K562 (cell line): ENCODE results near the gene CCDC148.

Experiments
- CREB1 ChIP-seq, 2 experiments: sonication (generic) in 1 of 2; formaldehyde crosslinking in 1 of 2; IDR thresholded peaks; 2 replicates each; pipeline versions ENCODE4 v1.6.1 to v1.8.0; 2012 to 2022; ENCODE audit warnings: inconsistent platforms in 1 of 2, mild to moderate bottlenecking in 1 of 2, missing genetic modification reagents in 1 of 2, moderate library complexity in 1 of 2
- DMBX1 ChIP-seq: fragments of 250-450 bp; sonication (Bioruptor Pico); IDR thresholded peaks from 2 replicates; pipeline ENCODE4 v1.8.0; 2022; ENCODE audit warnings: inconsistent platforms, mild to moderate bottlenecking, moderate library complexity, borderline replicate concordance
- ETV5 ChIP-seq: sonication (generic); formaldehyde crosslinking; IDR thresholded peaks from 2 replicates; pipeline ENCODE4 v1.4.0; 2020; ENCODE audit warnings: low read depth, mild to moderate bottlenecking, missing genetic modification reagents
- JUNB ChIP-seq: fragments of 450-650 bp; formaldehyde crosslinking; conservative IDR thresholded peaks from 2 replicates; pipeline ENCODE4 v1.4.0; 2020; ENCODE audit warnings: mild to moderate bottlenecking
- JUND ChIP-seq, 2 experiments: IDR thresholded peaks; 2 replicates in 1 of 2; 3 replicates in 1 of 2; pipeline ENCODE4 v1.6.1; 2011; ENCODE audit warnings: borderline replicate concordance in 2 of 2, low read depth in 2 of 2, low read length in 2 of 2, improper control_type of control experiment in 1 of 2, missing biosample characterization in 1 of 2, missing genetic modification characterization in 1 of 2, missing genetic modification reagents in 1 of 2
- NFATC3 ChIP-seq: fragments of 450-650 bp; IDR thresholded peaks from 2 replicates; pipeline ENCODE4 v1.6.1; 2017; ENCODE audit warnings: mild to moderate bottlenecking
- STAG1 ChIP-seq: sonication (generic); formaldehyde crosslinking; IDR thresholded peaks from 2 replicates; pipeline ENCODE4 v1.5.0; 2020; ENCODE audit warnings: missing genetic modification reagents, borderline replicate concordance
- TAF1 ChIP-seq: IDR thresholded peaks from 2 replicates; pipeline ENCODE4 v1.6.1; 2011; ENCODE audit warnings: mild to moderate bottlenecking, low read length, moderate library complexity; ENCODE audit not compliant: insufficient read depth, control insufficient read depth, severe bottlenecking; ENCODE audit errors: extremely low read depth
- TF ChIP-seq, protein P1 (sequence below): sonication (generic); formaldehyde crosslinking; IDR thresholded peaks from 2 replicates; pipeline ENCODE4 v1.9.0; 2022; ENCODE audit warnings: mild to moderate bottlenecking, missing genetic modification reagents
- TF ChIP-seq, protein P2 (sequence below), 3 experiments: IDR thresholded peaks in 2 of 3; conservative IDR thresholded peaks in 1 of 3; 2 replicates each; pipeline ENCODE4 v1.5.1; 2011 to 2012; ENCODE audit warnings: low read length in 3 of 3, mild to moderate bottlenecking in 3 of 3, control low read depth in 2 of 3, improper control_type of control experiment in 1 of 3, inconsistent platforms in 1 of 3, low read depth in 1 of 3, mixed read lengths in 1 of 3, moderate library complexity in 1 of 3; ENCODE audit not compliant: insufficient read depth in 2 of 3

DNA sequence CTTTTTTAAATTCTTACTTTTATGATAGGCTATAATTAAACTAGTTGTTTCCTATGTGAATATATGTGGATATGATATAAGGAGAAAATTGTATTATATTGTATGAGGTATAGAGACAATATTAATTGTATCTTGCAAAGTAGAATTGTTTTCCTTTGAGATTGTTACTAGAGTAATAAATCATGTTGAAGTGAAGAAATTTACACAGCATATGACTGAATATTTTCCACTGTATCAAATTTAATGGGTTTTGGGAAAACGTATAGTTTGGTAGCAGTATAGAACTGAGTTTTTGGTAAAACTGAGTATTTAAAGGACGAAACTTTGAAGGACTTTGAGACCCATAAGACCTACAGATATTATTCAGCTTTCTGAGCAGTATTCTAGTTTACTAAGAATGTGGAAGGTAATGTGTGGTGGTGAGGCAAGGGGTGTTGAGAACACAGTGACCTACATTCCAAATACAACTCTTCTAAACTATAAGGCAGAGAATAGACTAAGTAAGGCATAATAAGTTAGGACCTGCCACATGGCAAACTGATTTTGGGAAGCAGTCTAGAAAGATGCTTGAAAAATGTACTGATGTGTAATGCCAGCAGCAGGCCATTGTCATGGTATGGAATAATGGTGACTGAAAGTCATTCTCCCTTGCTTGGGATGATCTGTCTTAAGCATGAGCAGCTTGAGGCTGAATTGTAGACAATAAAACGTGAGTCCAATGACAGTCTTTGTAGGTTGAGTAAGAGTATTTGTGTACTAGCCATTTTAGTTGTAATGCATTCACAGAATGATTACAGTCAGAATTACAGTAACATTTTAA, 29.8 kb upstream of the CCDC148 start:
- TF ChIP-seq TAF1 (no peak), ETV5 (no peak), STAG1 (CRISPR knock-in tag) (no peak), JUND (IDR thresholded peaks at IDR 0.05; ENCODE audit: borderline replicate concordance, low read depth, low read length) (no peak), JUND (tag; IDR thresholded peaks at IDR 0.05; ENCODE audit: borderline replicate concordance, low read depth, low read length) (no peak), CREB1 (IDR thresholded peaks at IDR 0.05) (no peak), CREB1 (CRISPR knock-in tag; IDR thresholded peaks at IDR 0.05) (no peak), DMBX1 (no peak), NFATC3 (no peak), JUNB (CRISPR knock-in tag) (no peak)
- TF ChIP-seq, protein P1, sequence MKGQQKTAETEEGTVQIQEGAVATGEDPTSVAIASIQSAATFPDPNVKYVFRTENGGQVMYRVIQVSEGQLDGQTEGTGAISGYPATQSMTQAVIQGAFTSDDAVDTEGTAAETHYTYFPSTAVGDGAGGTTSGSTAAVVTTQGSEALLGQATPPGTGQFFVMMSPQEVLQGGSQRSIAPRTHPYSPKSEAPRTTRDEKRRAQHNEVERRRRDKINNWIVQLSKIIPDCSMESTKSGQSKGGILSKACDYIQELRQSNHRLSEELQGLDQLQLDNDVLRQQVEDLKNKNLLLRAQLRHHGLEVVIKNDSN (CRISPR knock-in tag) = no peak
- TF ChIP-seq, protein P2, sequence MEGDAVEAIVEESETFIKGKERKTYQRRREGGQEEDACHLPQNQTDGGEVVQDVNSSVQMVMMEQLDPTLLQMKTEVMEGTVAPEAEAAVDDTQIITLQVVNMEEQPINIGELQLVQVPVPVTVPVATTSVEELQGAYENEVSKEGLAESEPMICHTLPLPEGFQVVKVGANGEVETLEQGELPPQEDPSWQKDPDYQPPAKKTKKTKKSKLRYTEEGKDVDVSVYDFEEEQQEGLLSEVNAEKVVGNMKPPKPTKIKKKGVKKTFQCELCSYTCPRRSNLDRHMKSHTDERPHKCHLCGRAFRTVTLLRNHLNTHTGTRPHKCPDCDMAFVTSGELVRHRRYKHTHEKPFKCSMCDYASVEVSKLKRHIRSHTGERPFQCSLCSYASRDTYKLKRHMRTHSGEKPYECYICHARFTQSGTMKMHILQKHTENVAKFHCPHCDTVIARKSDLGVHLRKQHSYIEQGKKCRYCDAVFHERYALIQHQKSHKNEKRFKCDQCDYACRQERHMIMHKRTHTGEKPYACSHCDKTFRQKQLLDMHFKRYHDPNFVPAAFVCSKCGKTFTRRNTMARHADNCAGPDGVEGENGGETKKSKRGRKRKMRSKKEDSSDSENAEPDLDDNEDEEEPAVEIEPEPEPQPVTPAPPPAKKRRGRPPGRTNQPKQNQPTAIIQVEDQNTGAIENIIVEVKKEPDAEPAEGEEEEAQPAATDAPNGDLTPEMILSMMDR (IDR thresholded peaks at IDR 0.05 in 2 of 3, conservative IDR thresholded peaks at IDR 0.05 in 1 of 3; ENCODE audit: insufficient read depth in 2 of 3, low read depth in 1 of 3, low read length in 3 of 3) = no peak
